IMR-90 (cell line): Measurements from ENCODE around the gene F13A1. TPM values are rescaled to one million over a fixed set of nuclear protein-coding genes. Genes with fewer than 3 reads are reported as not detected.

Source experiments
- ATAC-seq: fragments of 200-7000 bp; cut with Tn5 transposase; 2 replicates; pipeline ENCODE4 v1.9.1; 2020; ENCODE audit warnings: low read depth, mild to moderate bottlenecking, moderate library complexity
- BruUV-seq: library from RNA; stranded (reverse); fragments of 400-500 nt; replicated peaks from 2 replicates; lab custom pipeline; 2021; lab: Mats Ljungman, UMichigan
- CTCF ChIA-PET: fragments of 300-600 bp; formaldehyde crosslinking; extraction: SDS; loops from one replicate; lab custom pipeline; 2021; ENCODE audit warnings: antibody characterized with exemption; lab: Yijun Ruan, JAX
- POLR2A ChIA-PET: fragments of 300-600 bp; sonication (Branson Sonifier 250); formaldehyde crosslinking; loops from one replicate; lab custom pipeline; 2022; ENCODE audit warnings: antibody characterized with exemption; ENCODE audit not compliant: unreplicated experiment; lab: Charles Lee
- DNase-seq: peaks from one replicate; pipeline ENCODE4 v3.0.0; 2013
- H2AFZ ChIP-seq: replicated peaks from 2 replicates; pipeline ENCODE3; 2013; ENCODE audit warnings: low read length, mild to moderate bottlenecking; ENCODE audit not compliant: poor library complexity
- H2AK5ac ChIP-seq: 2 replicates; pipeline ENCODE4 v1.6.1; 2013; ENCODE audit warnings: low read depth, low read length, inconsistent platforms
- H2AK9ac ChIP-seq: replicated peaks from 2 replicates; pipeline ENCODE3; 2013; ENCODE audit warnings: mild to moderate bottlenecking, low read depth, low read length, moderate library complexity; ENCODE audit not compliant: poor library complexity
- H2BK120ac ChIP-seq: 2 replicates; pipeline ENCODE4 v1.6.1; 2013; ENCODE audit warnings: low read depth, low read length, inconsistent platforms
- H2BK15ac ChIP-seq: 3 replicates; pipeline ENCODE4 v1.6.1; 2013; ENCODE audit warnings: low read depth, low read length, inconsistent platforms
- H2BK20ac ChIP-seq: 2 replicates; pipeline ENCODE4 v1.6.1; 2013; ENCODE audit warnings: low read depth, mild to moderate bottlenecking, inconsistent platforms, low read length, moderate library complexity
- H2BK5ac ChIP-seq: 2 replicates; pipeline ENCODE4 v1.6.1; 2013; ENCODE audit warnings: mild to moderate bottlenecking, low read depth, low read length, inconsistent platforms; ENCODE audit not compliant: poor library complexity, severe bottlenecking
- H3K14ac ChIP-seq: replicated peaks from 2 replicates; pipeline ENCODE4 v1.6.1; 2013; ENCODE audit warnings: low read depth, low read length, inconsistent platforms
- H3K18ac ChIP-seq: 2 replicates; pipeline ENCODE4 v1.6.1; 2013; ENCODE audit warnings: low read depth, low read length, control low read depth
- H3K23ac ChIP-seq: 2 replicates; pipeline ENCODE4 v1.6.1; 2013; ENCODE audit warnings: low read depth, low read length, inconsistent platforms
- H3K27ac ChIP-seq: 2 replicates; pipeline ENCODE4 v1.5.1; 2013; ENCODE audit warnings: mild to moderate bottlenecking, control low read depth, low read length; ENCODE audit not compliant: insufficient read depth
- H3K27me3 ChIP-seq: 2 replicates; pipeline ENCODE4 v1.6.1; 2013; ENCODE audit warnings: low read length; ENCODE audit not compliant: control insufficient read depth, insufficient read depth
- H3K36me3 ChIP-seq: 2 replicates; pipeline ENCODE4 v1.6.1; 2013; ENCODE audit warnings: low read length, mixed read lengths; ENCODE audit not compliant: control insufficient read depth, insufficient read depth
- H3K4ac ChIP-seq: 2 replicates; pipeline ENCODE4 v1.6.1; 2013; ENCODE audit warnings: low read depth, low read length, inconsistent platforms
- H3K4me1 ChIP-seq: 2 replicates; pipeline ENCODE4 v1.6.1; 2013; ENCODE audit warnings: low read length, mixed read lengths; ENCODE audit not compliant: control insufficient read depth, insufficient read depth
- H3K4me2 ChIP-seq: 2 replicates; pipeline ENCODE4 v1.6.1; 2013; ENCODE audit warnings: low read depth, mild to moderate bottlenecking, control low read depth, low read length, moderate library complexity
- H3K4me3 ChIP-seq: 2 replicates; pipeline ENCODE4 v1.5.1; 2013; ENCODE audit warnings: low read depth, mild to moderate bottlenecking, control low read depth, low read length, moderate library complexity; ENCODE audit not compliant: insufficient read depth
- H3K56ac ChIP-seq: 2 replicates; pipeline ENCODE4 v1.6.1; 2013; ENCODE audit warnings: low read length, inconsistent platforms; ENCODE audit not compliant: insufficient read depth; ENCODE audit errors: extremely low read depth
- H3K79me1 ChIP-seq, 2 experiments: 2 replicates each; pipeline ENCODE4 v1.6.1; 2013; ENCODE audit warnings: low read length in 2 of 2, inconsistent platforms in 1 of 2, low read depth in 1 of 2
- H3K9ac ChIP-seq: 2 replicates; pipeline ENCODE4 v1.6.1; 2013; ENCODE audit warnings: low read depth, low read length, control low read depth
- H3K9me1 ChIP-seq: 2 replicates; pipeline ENCODE4 v1.6.1; 2013; ENCODE audit warnings: low read length, inconsistent platforms; ENCODE audit not compliant: insufficient read depth
- H3K9me3 ChIP-seq: 2 replicates; pipeline ENCODE4 v1.6.1; 2013; ENCODE audit warnings: low read length; ENCODE audit not compliant: control insufficient read depth, insufficient read depth
- H4K20me1 ChIP-seq: 2 replicates; pipeline ENCODE4 v1.6.1; 2013; ENCODE audit warnings: low read length, inconsistent platforms; ENCODE audit not compliant: insufficient read depth
- H4K5ac ChIP-seq: 2 replicates; pipeline ENCODE4 v1.6.1; 2013; ENCODE audit warnings: mild to moderate bottlenecking, low read depth, low read length, control low read depth
- H4K8ac ChIP-seq, 2 experiments: 2 replicates each; pipeline ENCODE4 v1.6.1; 2013; ENCODE audit warnings: low read depth in 2 of 2, low read length in 2 of 2, control low read depth in 1 of 2, inconsistent platforms in 1 of 2
- H4K91ac ChIP-seq: 2 replicates; pipeline ENCODE4 v1.6.1; 2013; ENCODE audit warnings: low read depth, low read length, inconsistent platforms; ENCODE audit not compliant: insufficient read depth
- BHLHE40 ChIP-seq: fragments of 150-350 bp; IDR thresholded peaks from 2 replicates; pipeline ENCODE4 v1.6.1; 2016; ENCODE audit warnings: mild to moderate bottlenecking, low read depth, low read length
- CHD1 ChIP-seq: IDR thresholded peaks from 2 replicates; pipeline ENCODE4 v1.6.1; 2012; ENCODE audit warnings: low read depth, low read length, improper control_type of control experiment
- FOS ChIP-seq: fragments of 150-350 bp; IDR thresholded peaks from 2 replicates; pipeline ENCODE4 v1.6.1; 2016; ENCODE audit warnings: low read depth, low read length
- MXI1 ChIP-seq: IDR thresholded peaks from 2 replicates; pipeline ENCODE4 v1.6.1; 2012; ENCODE audit warnings: low read depth, mild to moderate bottlenecking, low read length, moderate library complexity, borderline replicate concordance
- SMC3 ChIP-seq: fragments of 150-350 bp; IDR thresholded peaks from 2 replicates; pipeline ENCODE4 v1.6.1; 2016; ENCODE audit warnings: low read depth, mild to moderate bottlenecking, antibody characterized with exemption, low read length, moderate library complexity
- USF2 ChIP-seq: fragments of 150-350 bp; IDR thresholded peaks from 2 replicates; pipeline ENCODE4 v1.6.1; 2017; ENCODE audit warnings: mild to moderate bottlenecking, antibody characterized with exemption, low read length, low read depth
- WGBS, 2 experiments: methylation state at CpG; one replicate each; pipeline versions ENCODE4 v1.1.5 to v1.1.7; 2013; ENCODE audit warnings: missing lambda C conversion rate in 2 of 2; ENCODE audit not compliant: insufficient read length in 1 of 2; ENCODE audit errors: extremely low coverage in 2 of 2; 5-methylcytosine and 5-hydroxymethylcytosine counted together
- dilution Hi-C: fragments of 300-500 bp; cut with HindIII; formaldehyde crosslinking; loops from one replicate; pipeline ENCODE4 v1.14.3; 2018; ENCODE audit warnings: low sequenced_read_pairs; ENCODE audit not compliant: unreplicated experiment
- in situ Hi-C: fragments of 300-500 bp; cut with MboI; formaldehyde crosslinking; loops from 3 replicates; pipeline ENCODE4 v1.14.3; 2019; ENCODE audit warnings: low sequenced_read_pairs, inconsistent platforms, mixed read lengths
- intact Hi-C: fragments of 100-400 bp; cut with micrococcal nuclease; formaldehyde crosslinking; loops from 2 replicates; pipeline ENCODE4 v1.10.0; 2022
- polyA plus RNA-seq, 3 experiments: library from polyadenylated mRNA; depleted of rRNA; stranded (reverse); fragments of >200 nt; gene quantifications; 2 replicates each; pipeline ENCODE4 v1.2.3, GENCODE V29; 2012; ENCODE audit warnings: low replicate concordance in 1 of 3
- total RNA-seq: library from RNA; depleted of rRNA; stranded (reverse); fragments of >200 nt; gene quantifications from 2 replicates; pipeline ENCODE4 v1.2.3, GENCODE V29; 2012

Gene F13A1
- total and polyA plus RNA-seq, 2 of the 4 experiments (the other 2 are of a cell fraction) = not detected

GRCh38 chr6:6251555-6252280 lies 68.7 kb downstream of the F13A1 start:
- H2AK5ac ChIP-seq = no peak overlapping the region
- H4K91ac ChIP-seq = no peak overlapping the region
- no peak overlapping the region for H3K4ac ChIP-seq
- intact Hi-C loops (no loop called here), in situ Hi-C loops (no loop called here), dilution Hi-C loops (no loop called here)
- no peak overlapping the region for H2BK120ac ChIP-seq
- no peak overlapping the region for H3K56ac ChIP-seq
- H2AK9ac ChIP-seq = no peak overlapping the region
- no peak overlapping the region for H3K9ac ChIP-seq
- H3K4me3 ChIP-seq = no peak overlapping the region
- no peaks in the 10 kb centered on the region for H3K9me1 ChIP-seq
- H3K79me1 ChIP-seq = no peaks in the 10 kb centered on the region
- peaks cover 19% of the 10 kb centered on the region for H3K9me3 ChIP-seq
- no peak overlapping the region for H3K4me2 ChIP-seq
- no peak overlapping the region for H3K14ac ChIP-seq
- H2BK15ac ChIP-seq = no peak overlapping the region
- H3K36me3 ChIP-seq = no peaks in the 10 kb centered on the region
- no peaks in the 10 kb centered on the region for H4K20me1 ChIP-seq
- ATAC-seq (no peak), DNase-seq (no peak)
- H4K5ac ChIP-seq = no peak overlapping the region
- H3K4me1 ChIP-seq = no peaks in the 10 kb centered on the region
- H2BK5ac ChIP-seq = no peak overlapping the region
- H3K18ac ChIP-seq = no peak overlapping the region
- no TSS peak for BruUV-seq
- no peak overlapping the region for H4K8ac ChIP-seq
- WGBS, 2 experiments = no CpG with 5 or more reads among the region's 13 CpGs
- no peak overlapping the region for H3K27ac ChIP-seq
- TF ChIP-seq CHD1 (no peak), USF2 (no peak), SMC3 (no peak), FOS (no peak), BHLHE40 (no peak), MXI1 (no peak)
- CTCF ChIA-PET = interaction anchor here (0.6 kb wide), 1 partner anchor 57 kb away, joined by 3 read pairs; no protein-coding TSS in a partner anchor
- no peak overlapping the region for H3K23ac ChIP-seq
- H2AFZ ChIP-seq = no peak overlapping the region
- no peak overlapping the region for H2BK20ac ChIP-seq
- POLR2A ChIA-PET = no interaction called here
- H3K27me3 ChIP-seq = no peaks in the 10 kb centered on the region
